ENCODE data around the gene WIZ. TPM values are rescaled to one million over a fixed set of nuclear protein-coding genes. Genes with fewer than 3 reads are reported as not detected.

The WIZ gene
- total RNA-seq, 2 experiments from 2014 or later = 19.3 to 21.0 TPM

DNA sequence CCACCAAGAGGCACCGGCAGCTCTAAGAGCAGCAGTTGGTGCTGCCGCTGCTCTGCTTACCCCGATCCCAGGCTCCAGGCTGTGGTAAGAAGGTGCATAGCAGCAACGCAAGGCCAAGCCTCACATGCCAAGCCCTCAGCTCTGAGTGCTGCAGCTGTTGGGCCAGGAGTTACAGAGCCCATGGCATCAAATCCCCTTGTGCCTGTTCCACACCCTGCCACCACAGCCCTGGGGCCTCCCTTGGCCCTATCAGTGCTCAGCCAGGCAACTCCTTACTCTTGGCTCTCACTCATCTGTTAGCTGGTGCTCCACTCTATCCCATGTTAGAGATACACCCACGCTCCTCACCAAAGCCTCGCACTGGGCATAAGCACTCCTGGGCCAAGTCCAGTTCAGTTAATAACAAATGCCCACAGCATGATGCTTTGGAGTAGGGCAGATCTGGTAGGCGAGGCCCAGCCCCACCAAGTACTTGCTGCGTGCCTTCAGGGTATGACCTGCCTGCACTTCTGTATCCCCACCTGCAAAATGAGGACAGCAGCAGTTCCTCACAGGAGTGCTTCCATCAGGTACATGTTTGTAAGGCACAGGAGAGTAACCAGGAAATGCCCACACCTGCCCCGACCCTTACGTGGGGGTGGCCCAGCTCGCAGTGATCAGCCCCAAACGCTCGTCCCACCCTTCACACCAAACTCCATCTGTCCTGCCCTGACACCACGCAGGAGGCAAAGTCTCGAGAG is 47.2 kb downstream of the WIZ start:
- H3K27ac Mint-ChIP-seq = no peak overlapping the region

DNA sequence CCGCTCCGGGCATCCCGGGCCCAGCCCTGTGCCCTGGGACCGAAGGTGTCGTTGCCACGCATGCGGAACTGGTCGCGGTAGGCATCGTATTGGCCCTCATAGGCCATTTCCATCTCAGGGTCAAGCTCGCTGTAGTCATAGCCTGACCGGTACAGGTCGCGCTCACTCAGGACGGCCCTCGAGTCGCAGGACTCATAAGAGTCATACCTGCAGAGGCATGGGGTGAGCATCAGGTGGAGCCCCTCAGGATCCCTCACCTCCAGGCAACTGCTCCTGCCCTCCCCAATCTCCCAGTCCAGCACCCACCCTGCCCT is 48.4 kb downstream of the WIZ start:
- Mint-ChIP-seq H3K4me1 (ENCODE audit: low read depth) (peaks cover 11% of the 10 kb centered on the region), H3K9me3 (no peaks in the 10 kb centered on the region), H3K36me3 (ENCODE audit: low read depth) (peaks cover 27% of the 10 kb centered on the region), H3K4me3 (no peak overlapping the region), H3K27me3 (no peaks in the 10 kb centered on the region), H3K27ac (no peak overlapping the region)
- DNase-seq = no peak
- POLR2A ChIA-PET = no interaction called here
- TF ChIP-seq CTCF (IDR thresholded peaks at IDR 0.05) = no peak
- CTCF ChIA-PET = interaction anchor here (0.8 kb wide), 1 partner anchor 12 kb away, joined by 3 read pairs; no protein-coding TSS in a partner anchor
- ATAC-seq = no peak
- intact Hi-C loops (cut with micrococcal nuclease) = no loop called here

More for the DNA sequence above, 47.2 kb downstream of the WIZ start:
- H3K9me3 Mint-ChIP-seq = no peaks in the 10 kb centered on the region
- intact Hi-C loops (cut with micrococcal nuclease) = no loop called here
- H3K4me3 Mint-ChIP-seq = no peak overlapping the region
- ATAC-seq (no peak), DNase-seq (no peak)
- POLR2A ChIA-PET = no interaction called here
- no peak for TF ChIP-seq CTCF (IDR thresholded peaks at IDR 0.05)
- CTCF ChIA-PET = no interaction called here
- H3K4me1 Mint-ChIP-seq (ENCODE audit: low read depth) = peaks cover 16% of the 10 kb centered on the region
- peaks cover 16% of the 10 kb centered on the region for H3K36me3 Mint-ChIP-seq (ENCODE audit: low read depth)
- H3K27me3 Mint-ChIP-seq = no peaks in the 10 kb centered on the region

- ATAC-seq = no peak
- H3K27ac Mint-ChIP-seq = no peak overlapping the region
- DNase-seq = no peak
- intact Hi-C loops (cut with micrococcal nuclease) = no loop called here
- H3K9me3 Mint-ChIP-seq = no peaks in the 10 kb centered on the region
- no peak overlapping the region for H3K4me3 Mint-ChIP-seq
- H3K4me1 Mint-ChIP-seq (ENCODE audit: low read depth) = peaks cover 9% of the 10 kb centered on the region
- CTCF ChIA-PET = interaction anchor here (0.8 kb wide), 1 partner anchor 12 kb away, joined by 3 read pairs; no protein-coding TSS in a partner anchor
- POLR2A ChIA-PET = interaction anchor here (0.8 to 1.1 kb wide), 2 partner anchors 9 to 18 kb away, joined by 3 to 5 read pairs; partner anchors contain the start of gene AKAP8L
- TF ChIP-seq CTCF (IDR thresholded peaks at IDR 0.05) = no peak
- peaks cover 30% of the 10 kb centered on the region for H3K36me3 Mint-ChIP-seq (ENCODE audit: low read depth)
- H3K27me3 Mint-ChIP-seq = no peaks in the 10 kb centered on the region
Observed at GRCh38 chr19:15400521-15401396, 49.0 kb downstream of the WIZ start.

DNA sequence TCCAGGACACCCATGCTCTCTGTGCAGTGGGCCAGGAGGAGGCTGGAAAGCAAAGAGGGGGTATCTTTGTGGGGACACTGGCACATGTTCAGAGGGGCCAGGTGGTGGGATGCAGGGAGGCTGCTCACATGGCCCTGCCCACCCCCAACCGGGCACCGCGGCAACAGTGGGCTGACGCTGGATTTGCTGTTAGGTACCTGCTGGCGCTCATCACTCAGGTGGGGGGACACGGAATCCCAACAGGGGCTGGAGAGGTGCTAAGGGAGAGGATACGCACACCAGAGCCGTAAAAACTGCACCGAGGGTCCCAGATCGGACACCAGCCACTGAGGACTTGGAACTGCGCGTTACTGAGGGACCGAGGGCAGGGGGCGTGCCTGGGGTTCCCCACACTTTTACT is 50.1 kb downstream of the WIZ start:
- no peak for ATAC-seq

More for the DNA sequence above, 50.1 kb downstream of the WIZ start:
- no peaks in the 10 kb centered on the region for H3K27me3 Mint-ChIP-seq
- no peak overlapping the region for H3K27ac Mint-ChIP-seq
- H3K36me3 Mint-ChIP-seq (ENCODE audit: low read depth) = peaks cover 34% of the 10 kb centered on the region
- peaks cover 5% of the 10 kb centered on the region for H3K4me1 Mint-ChIP-seq (ENCODE audit: low read depth)
- ChIA-PET POLR2A (interaction anchor here (1.1 kb wide), 1 partner anchor 10 kb away, joined by 5 read pairs; no protein-coding TSS in a partner anchor), CTCF (no interaction called here)
- TF ChIP-seq CTCF (IDR thresholded peaks at IDR 0.05) = no peak
- no peak for DNase-seq
- H3K9me3 Mint-ChIP-seq = no peaks in the 10 kb centered on the region
- H3K4me3 Mint-ChIP-seq = no peak overlapping the region
- intact Hi-C loops (cut with micrococcal nuclease) = no loop called here
